Fibroblast of lung (primary cell): ENCODE measurements around the gene ADCY3.

Experiments used
- CTCF ChIP-seq, 2 donors: IDR thresholded peaks in 1 of 2; conservative IDR thresholded peaks in 1 of 2; 1 replicate in 1 of 2; 2 replicates in 1 of 2; pipeline ENCODE4 v1.5.1; 2011 to 2012; ENCODE audit warnings: low read length in 2 of 2, control low read depth in 1 of 2, inconsistent platforms in 1 of 2, low read depth in 1 of 2, mild to moderate bottlenecking in 1 of 2
- EZH2 ChIP-seq: IDR thresholded peaks from 2 replicates; pipeline ENCODE4 v1.5.1; 2012; ENCODE audit warnings: low read length, control low read depth, mild to moderate bottlenecking; ENCODE audit errors: missing control alignments

GRCh38 chr2:24839729-24840128 is 80.3 kb downstream of the ADCY3 start:
- TF ChIP-seq CTCF (conservative IDR thresholded peaks at IDR 0.05 in 1 of 2, IDR thresholded peaks at IDR 0.05 in 1 of 2; ENCODE audit: low read depth in 1 of 2, low read length in 2 of 2) (no peak), EZH2 (no peak)
